OCI-M1 (cell line): ENCODE data around the gene TMEM139.

Experiments used
- DNase-seq: peaks from one replicate; lab custom pipeline; 2025; lab: John Stamatoyannopoulos, UW

TMEM139 gene

GRCh38 chr7:143323653-143324052 lies 38.9 kb downstream of the TMEM139 start:
- no peak for DNase-seq

DNA sequence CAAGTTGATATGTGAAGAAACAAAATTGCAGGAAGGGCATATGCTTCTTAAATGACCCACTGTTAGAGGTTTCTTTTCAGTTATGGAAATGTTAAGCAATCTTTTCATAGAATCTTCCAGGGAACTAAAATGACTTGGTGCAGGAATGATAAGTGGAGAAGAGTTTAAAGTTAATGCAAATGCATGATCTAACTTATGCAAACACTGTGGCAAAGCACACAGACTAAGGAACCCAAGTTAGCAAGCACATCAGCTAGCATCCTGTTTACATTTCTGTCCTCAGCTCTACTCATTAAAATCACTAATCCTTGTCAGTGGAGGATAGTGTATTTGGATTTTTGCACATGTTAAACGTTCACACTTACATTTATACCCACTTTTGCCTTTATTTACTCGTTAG lies 40.5 kb downstream of the TMEM139 start:
- no peak for DNase-seq

DNA sequence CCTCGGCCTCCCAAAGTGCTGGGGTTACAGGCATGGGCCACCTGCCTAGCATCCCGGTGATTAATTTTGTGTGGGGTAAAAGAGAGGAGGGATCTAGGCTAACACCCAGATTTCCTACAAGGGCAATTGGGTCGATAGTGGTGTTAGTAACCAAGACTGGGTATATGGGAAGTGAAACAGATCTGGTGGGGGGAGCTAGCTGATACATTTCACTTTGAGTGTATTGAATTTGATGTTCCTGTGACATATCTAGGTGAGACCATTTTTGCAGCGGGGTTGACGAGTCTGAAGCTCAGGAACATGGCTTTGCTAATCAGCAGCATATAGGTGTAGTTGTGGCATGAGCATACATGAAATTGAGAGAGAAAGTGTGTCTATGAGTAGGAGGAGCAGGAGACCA lies 43.1 kb downstream of the TMEM139 start:
- no peak for DNase-seq

GRCh38 chr7:143329471-143330170 lies 44.9 kb downstream of the TMEM139 start:
- DNase-seq = no peak

GRCh38 chr7:143331179-143331801 lies 46.5 kb downstream of the TMEM139 start:
- no peak for DNase-seq

GRCh38 chr7:143334244-143334643 lies 49.5 kb downstream of the TMEM139 start:
- DNase-seq = no peak

DNA sequence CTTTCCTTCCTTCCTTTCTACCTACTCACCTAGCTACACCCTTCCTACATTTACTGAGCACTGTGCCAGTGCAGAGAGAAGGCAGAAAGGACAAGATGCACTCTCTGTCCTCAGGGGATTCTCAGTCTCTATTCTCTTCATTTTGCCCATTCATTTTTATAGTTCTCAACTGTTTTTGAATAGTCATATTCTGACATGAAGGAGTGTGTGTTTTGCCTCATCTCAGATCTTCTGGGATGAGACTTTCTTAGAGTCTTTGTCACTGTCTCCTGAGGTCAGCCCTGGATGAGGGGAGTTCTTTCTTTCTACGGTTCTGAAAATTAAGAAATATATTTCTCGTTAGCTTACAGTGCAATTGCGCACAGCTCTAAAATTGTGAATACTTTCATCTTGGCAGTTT lies 52.5 kb downstream of the TMEM139 start:
- DNase-seq = no peak
